A549 (cell line): ENCODE results near the gene BSDC1.

Experiments used
- CHD2 ChIP-seq: fragments of 150-350 bp; IDR thresholded peaks from 2 replicates; pipeline ENCODE4 v1.6.1; 2014; ENCODE audit warnings: low read length; ENCODE audit not compliant: partially characterized antibody
- CTCF ChIP-seq: fragments of >200 bp; sonication (Bioruptor Twin); formaldehyde crosslinking; IDR thresholded peaks from 3 replicates; pipeline ENCODE4 v1.5.1; 2016
- EP300 ChIP-seq, 2 experiments: fragments of >200 bp; sonication (Bioruptor Twin); formaldehyde crosslinking; IDR thresholded peaks; 2 replicates in 1 of 2; 3 replicates in 1 of 2; pipeline ENCODE4 v1.6.1; 2016 to 2017

GRCh38 chr1:32330558-32331151, 63.6 kb downstream of the BSDC1 start:
- no peak for TF ChIP-seq CTCF
- no peak for TF ChIP-seq CHD2
- TF ChIP-seq EP300 (IDR thresholded peaks at IDR 0.05) = no peak
